GM18498 (cell line): ENCODE data around the gene SRSF5.
"Not testable (repeated sequence)": the region's sequence is repeated elsewhere in the genome, so short reads cannot be mapped to it uniquely, and the experiment has no call there.

Source experiments
- ATAC-seq: cut with Tn5 transposase; IDR thresholded peaks from one replicate; pipeline ENCODE4 v1.9.1; 2021; ENCODE audit warnings: mild to moderate bottlenecking, moderate library complexity; ENCODE audit not compliant: unreplicated experiment

SRSF5 gene

GRCh38 chr14:69766984-69767368 is at the start of gene SRSF5:
TSS of gene SRSF5 (plus strand) at chr14:69767142. CDS start at chr14:69768157, 1,015 bp downstream.
- peak; percentile 79 for ATAC-seq

GRCh38 chr14:69718614-69719013 is 48.3 kb upstream of the SRSF5 start:
- ATAC-seq, result not testable (repeated sequence)

GRCh38 chr14:69719501-69719951 is 47.4 kb upstream of the SRSF5 start:
- ATAC-seq, result no peak

GRCh38 chr14:69720912-69721311 is 46.0 kb upstream of the SRSF5 start:
- ATAC-seq, result no peak

- ATAC-seq, result peak; percentile 95
Observed at GRCh38 chr14:69726761-69727511, 40.0 kb upstream of the SRSF5 start.

- no peak for ATAC-seq
Observed at GRCh38 chr14:69727860-69728259, 39.1 kb upstream of the SRSF5 start.

DNA sequence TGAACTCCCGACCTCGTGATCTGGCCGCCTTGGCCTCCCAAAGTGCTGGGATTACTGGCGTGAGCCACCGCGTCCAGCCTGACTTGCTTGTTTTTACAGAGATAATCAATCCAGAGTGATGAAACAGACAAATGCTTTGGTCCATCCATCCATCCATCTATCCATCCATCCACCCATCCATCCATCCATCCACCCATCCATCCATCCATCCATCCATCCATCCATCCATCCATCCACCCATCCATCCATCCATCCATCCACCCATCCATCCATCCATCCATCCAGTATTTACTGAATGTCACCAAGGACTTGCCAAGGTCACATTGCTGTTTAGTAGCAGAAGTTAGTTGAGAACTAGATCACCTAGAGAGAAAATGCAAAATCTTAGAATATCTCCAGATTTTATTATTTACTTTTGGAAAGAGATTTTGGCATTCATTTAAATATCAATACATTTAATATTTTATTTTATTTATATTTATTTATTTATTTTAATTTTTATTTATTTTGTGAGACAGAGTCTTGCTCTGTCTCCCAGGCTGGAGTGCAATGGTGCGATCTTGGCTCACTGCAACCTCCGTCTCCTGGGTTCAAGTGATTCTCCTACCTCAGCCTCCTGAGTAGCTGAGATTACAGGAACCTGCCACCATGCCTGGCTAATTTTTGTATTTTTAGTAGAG is 34.9 kb upstream of the SRSF5 start:
- ATAC-seq, result not testable (repeated sequence)

DNA sequence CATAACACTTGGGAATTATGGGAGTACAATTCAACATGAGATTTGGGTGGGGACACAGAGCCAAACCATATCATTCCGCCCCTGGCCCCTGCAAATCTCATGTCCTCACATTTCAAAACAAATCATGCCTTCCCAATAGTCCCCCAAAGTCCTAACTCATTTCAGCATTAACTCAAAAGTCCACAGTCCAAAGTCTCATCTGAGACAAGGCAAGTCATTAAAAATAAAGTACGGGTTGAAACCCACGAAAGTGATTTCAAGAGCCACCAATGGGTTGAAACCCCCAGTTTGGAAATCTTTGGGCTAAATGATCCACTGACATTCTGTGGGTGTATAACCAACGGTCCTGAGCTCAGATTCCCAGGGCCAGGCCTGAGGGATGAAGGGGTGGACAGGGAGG is 30.5 kb upstream of the SRSF5 start:
- ATAC-seq, result not testable (repeated sequence)

DNA sequence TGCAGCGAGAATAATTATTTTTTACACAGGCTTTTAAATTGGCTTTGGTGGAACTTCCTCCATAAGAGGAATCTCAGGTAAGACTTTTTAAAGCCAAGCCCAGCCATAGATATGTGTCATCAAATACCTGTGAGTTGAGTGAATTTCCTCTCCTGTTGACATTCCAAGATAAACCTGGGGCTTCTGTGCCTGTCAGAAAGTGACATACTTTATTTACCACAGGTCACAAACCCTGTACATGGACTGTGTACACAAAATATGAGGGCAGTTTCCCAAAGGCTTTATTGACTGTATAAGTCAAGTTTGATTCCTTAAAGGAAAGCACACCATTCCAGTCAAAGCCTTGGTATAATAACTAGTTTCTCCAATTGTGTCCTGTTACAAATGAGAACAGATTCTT is 25.9 kb upstream of the SRSF5 start:
- no peak for ATAC-seq

GRCh38 chr14:69749956-69750355 is 17.0 kb upstream of the SRSF5 start:
- no peak for ATAC-seq

- no peak for ATAC-seq
Observed at GRCh38 chr14:69750495-69750894, 16.4 kb upstream of the SRSF5 start.

- ATAC-seq, result no peak
Observed at GRCh38 chr14:69752773-69753172, 14.2 kb upstream of the SRSF5 start.

DNA sequence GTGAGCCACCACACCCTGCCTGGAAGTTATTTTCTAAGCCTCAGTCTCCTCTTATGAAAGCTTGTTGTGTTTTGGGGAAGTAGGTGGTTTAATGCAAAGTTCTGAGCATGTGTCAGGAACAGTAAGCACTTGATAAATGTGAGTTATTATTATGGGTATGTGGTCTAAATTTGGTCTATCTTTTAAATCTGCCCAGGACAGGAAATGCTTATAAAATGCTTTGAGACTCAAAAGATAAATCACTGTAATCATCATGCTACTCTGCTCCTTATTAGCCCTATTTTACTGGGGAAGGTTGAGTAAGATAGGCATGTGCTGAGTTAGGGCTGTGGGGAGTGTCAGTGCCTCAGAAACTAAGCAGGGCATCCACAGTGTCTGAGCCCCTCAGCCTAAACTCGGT is 13.1 kb upstream of the SRSF5 start:
- no peak for ATAC-seq

GRCh38 chr14:69754487-69754886 is 12.5 kb upstream of the SRSF5 start:
- no peak for ATAC-seq

DNA sequence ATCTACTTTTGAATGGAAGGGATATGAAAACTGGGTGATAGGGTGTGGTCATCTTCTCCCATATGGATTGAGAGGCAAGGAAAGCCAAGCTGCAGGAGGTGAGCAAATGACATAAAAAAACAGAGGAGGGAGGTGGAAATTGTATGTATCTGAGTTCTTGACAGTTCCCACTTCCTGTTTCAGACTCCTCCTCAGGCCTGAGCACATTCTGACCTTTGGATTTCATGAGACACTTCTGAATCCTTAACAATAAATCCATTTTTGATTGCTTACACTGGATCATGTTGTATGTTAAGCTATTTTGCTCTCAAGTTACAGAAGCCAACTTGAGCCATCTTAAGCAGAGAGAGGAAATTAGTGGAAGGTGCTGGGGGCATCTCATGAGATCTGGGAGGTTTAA is 11.6 kb upstream of the SRSF5 start:
- ATAC-seq, result no peak

DNA sequence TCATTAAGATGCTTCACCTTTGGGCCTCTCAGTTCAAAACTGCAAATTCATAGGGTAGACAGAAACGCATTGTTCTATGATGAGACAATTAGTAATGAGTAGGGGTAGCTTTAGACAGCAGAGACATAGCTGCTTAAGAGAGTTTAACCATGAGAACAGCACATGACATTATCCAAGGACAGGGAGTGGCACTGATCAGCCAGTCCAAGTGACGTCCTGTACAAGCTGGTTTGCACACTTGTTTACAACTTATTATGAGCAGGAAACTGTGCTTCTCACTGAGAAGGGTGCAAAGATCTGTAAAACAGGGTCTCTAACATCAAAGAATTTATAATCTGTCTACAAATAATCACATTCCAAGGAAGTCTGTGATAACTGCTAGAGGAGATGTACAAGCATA is 11.2 kb upstream of the SRSF5 start:
- no peak for ATAC-seq

GRCh38 chr14:69756298-69756697 is 10.6 kb upstream of the SRSF5 start:
- no peak for ATAC-seq

DNA sequence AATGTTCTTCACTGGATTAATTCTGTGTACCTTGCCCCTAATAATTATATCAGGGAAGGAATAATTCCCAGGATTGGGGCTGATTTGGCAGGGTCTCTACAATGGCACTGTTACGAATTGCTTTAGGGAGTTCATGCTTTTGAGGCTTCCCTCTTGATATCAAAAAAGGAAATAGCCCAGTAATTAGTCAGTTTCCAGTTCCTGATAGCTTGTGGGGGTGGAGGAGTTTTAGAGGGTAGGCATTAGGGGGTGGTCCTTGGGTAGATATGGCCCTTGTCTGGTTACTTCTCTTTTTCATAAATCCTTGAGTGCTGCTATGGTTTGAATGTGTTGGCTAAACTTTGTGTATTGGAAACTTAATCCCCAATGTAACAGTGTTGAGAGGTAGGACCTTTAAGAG is 6.1 kb upstream of the SRSF5 start:
- ATAC-seq, result no peak

- no peak for ATAC-seq
Observed at GRCh38 chr14:69763761-69764510, 3.0 kb upstream of the SRSF5 start.

DNA sequence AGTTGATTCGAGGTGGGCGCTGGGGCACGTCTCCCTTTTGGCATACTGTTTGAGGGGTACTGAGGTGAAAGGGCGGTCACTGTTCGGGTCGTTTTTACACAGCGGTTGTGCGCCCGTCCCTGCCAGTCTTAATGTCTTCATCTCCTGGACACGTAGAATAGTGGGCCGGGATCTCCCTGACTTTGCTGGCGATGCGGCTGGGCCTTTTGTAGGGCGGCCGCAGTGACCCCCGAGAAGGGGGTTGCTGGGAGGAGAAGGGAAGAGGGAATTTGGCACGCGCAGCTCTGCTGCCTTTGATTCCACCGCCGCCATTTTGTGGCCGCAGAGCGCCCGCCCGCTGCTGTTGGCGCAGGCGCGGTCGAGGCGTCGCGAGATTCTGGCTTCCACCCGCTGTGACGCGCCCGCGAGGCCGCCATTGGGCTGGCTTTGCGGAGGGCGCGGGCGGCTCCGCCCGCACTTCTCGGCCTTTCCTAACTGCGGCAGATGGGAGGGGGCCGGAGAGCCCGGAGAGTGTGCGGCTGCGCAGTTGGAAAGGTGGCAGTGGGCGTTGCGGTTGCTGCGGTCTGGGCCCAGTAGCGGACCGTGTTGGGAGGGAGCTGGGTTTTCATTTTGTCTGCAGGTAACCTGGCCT is 542 bp downstream of the SRSF5 start:
- ATAC-seq, result peak; percentile 76

GRCh38 chr14:69768873-69769272 is 1.9 kb downstream of the SRSF5 start:
- ATAC-seq, result no peak
